Measurements from ENCODE around the gene PLXNA4. TPM values are rescaled to one million over a fixed set of nuclear protein-coding genes. Genes with fewer than 3 reads are reported as not detected.

PLXNA4 gene
- total and polyA plus RNA-seq, 2 experiments from 2014 or later = 0.08 to 0.80 TPM

GRCh38 chr7:132298790-132299189 lies 277.5 kb downstream of the PLXNA4 start:
- Mint-ChIP-seq H3K27me3 (ENCODE audit: insufficient read depth, low read depth, poor library complexity) (peaks cover 6% of the 10 kb centered on the region), H3K36me3 (ENCODE audit: low read depth) (no peaks in the 10 kb centered on the region), H3K9me3 (no peaks in the 10 kb centered on the region; the same call in 2 of the 3 replicates), H3K4me3 (no peak overlapping the region), H3K27ac (no peak overlapping the region), H3K4me1 (no peaks in the 10 kb centered on the region; the same call in 2 of the 3 replicates)
- no peaks in the 10 kb centered on the region for H3F3A ChIP-seq (replicated peaks; ENCODE audit: low read depth)
- no peaks in the 10 kb centered on the region for H3K36me3 ChIP-seq (ENCODE audit: insufficient read depth)
- no peaks in the 10 kb centered on the region for H3K9me2 ChIP-seq (ENCODE audit: insufficient read depth)
- H3K4me2 ChIP-seq = no peak overlapping the region
- no peak overlapping the region for H2AFZ ChIP-seq
- H3K79me2 ChIP-seq (replicated peaks; ENCODE audit: insufficient read depth) = no peaks in the 10 kb centered on the region
- no peak overlapping the region for H3K4me3 ChIP-seq
- no peaks in the 10 kb centered on the region for H4K20me1 ChIP-seq (replicated peaks; ENCODE audit: insufficient read depth)
- no peak overlapping the region for H3K27ac ChIP-seq (ENCODE audit: low read depth)
- ATAC-seq (no peak), DNase-seq (ENCODE audit: low spot score) (no peak)
- no peaks in the 10 kb centered on the region for H3K4me1 ChIP-seq (ENCODE audit: insufficient read depth)
- TF ChIP-seq EZH2 (IDR thresholded peaks at IDR 0.05; ENCODE audit: low read depth, unreplicated experiment) (no peak), CREB1 (CRISPR knock-in tag; IDR thresholded peaks at IDR 0.05; ENCODE audit: low read depth) (no peak), ETS1 (IDR thresholded peaks at IDR 0.05) (no peak), NANOG (IDR thresholded peaks at IDR 0.05; ENCODE audit: borderline replicate concordance) (no peak), ZNF331 (CRISPR knock-in tag; IDR thresholded peaks at IDR 0.05; ENCODE audit: low read depth) (no peak), ZNF114 (CRISPR knock-in tag; IDR thresholded peaks at IDR 0.05) (no peak), EZH2phosphoT487 (IDR thresholded peaks at IDR 0.05; ENCODE audit: unreplicated experiment) (no peak), JUNB (IDR thresholded peaks at IDR 0.05; ENCODE audit: unreplicated experiment) (no peak), POLR2AphosphoS5 (IDR thresholded peaks at IDR 0.05; ENCODE audit: low read depth) (no peak), STAT1 (IDR thresholded peaks at IDR 0.05; ENCODE audit: unreplicated experiment) (no peak), CTCF (conservative IDR thresholded peaks at IDR 0.05; ENCODE audit: low read depth in 2 of 2) (no peak)
- TF ChIP-seq, protein P1, sequence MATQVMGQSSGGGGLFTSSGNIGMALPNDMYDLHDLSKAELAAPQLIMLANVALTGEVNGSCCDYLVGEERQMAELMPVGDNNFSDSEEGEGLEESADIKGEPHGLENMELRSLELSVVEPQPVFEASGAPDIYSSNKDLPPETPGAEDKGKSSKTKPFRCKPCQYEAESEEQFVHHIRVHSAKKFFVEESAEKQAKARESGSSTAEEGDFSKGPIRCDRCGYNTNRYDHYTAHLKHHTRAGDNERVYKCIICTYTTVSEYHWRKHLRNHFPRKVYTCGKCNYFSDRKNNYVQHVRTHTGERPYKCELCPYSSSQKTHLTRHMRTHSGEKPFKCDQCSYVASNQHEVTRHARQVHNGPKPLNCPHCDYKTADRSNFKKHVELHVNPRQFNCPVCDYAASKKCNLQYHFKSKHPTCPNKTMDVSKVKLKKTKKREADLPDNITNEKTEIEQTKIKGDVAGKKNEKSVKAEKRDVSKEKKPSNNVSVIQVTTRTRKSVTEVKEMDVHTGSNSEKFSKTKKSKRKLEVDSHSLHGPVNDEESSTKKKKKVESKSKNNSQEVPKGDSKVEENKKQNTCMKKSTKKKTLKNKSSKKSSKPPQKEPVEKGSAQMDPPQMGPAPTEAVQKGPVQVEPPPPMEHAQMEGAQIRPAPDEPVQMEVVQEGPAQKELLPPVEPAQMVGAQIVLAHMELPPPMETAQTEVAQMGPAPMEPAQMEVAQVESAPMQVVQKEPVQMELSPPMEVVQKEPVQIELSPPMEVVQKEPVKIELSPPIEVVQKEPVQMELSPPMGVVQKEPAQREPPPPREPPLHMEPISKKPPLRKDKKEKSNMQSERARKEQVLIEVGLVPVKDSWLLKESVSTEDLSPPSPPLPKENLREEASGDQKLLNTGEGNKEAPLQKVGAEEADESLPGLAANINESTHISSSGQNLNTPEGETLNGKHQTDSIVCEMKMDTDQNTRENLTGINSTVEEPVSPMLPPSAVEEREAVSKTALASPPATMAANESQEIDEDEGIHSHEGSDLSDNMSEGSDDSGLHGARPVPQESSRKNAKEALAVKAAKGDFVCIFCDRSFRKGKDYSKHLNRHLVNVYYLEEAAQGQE (IDR thresholded peaks at IDR 0.05; ENCODE audit: unreplicated experiment) = no peak
- TF ChIP-seq, protein P2, sequence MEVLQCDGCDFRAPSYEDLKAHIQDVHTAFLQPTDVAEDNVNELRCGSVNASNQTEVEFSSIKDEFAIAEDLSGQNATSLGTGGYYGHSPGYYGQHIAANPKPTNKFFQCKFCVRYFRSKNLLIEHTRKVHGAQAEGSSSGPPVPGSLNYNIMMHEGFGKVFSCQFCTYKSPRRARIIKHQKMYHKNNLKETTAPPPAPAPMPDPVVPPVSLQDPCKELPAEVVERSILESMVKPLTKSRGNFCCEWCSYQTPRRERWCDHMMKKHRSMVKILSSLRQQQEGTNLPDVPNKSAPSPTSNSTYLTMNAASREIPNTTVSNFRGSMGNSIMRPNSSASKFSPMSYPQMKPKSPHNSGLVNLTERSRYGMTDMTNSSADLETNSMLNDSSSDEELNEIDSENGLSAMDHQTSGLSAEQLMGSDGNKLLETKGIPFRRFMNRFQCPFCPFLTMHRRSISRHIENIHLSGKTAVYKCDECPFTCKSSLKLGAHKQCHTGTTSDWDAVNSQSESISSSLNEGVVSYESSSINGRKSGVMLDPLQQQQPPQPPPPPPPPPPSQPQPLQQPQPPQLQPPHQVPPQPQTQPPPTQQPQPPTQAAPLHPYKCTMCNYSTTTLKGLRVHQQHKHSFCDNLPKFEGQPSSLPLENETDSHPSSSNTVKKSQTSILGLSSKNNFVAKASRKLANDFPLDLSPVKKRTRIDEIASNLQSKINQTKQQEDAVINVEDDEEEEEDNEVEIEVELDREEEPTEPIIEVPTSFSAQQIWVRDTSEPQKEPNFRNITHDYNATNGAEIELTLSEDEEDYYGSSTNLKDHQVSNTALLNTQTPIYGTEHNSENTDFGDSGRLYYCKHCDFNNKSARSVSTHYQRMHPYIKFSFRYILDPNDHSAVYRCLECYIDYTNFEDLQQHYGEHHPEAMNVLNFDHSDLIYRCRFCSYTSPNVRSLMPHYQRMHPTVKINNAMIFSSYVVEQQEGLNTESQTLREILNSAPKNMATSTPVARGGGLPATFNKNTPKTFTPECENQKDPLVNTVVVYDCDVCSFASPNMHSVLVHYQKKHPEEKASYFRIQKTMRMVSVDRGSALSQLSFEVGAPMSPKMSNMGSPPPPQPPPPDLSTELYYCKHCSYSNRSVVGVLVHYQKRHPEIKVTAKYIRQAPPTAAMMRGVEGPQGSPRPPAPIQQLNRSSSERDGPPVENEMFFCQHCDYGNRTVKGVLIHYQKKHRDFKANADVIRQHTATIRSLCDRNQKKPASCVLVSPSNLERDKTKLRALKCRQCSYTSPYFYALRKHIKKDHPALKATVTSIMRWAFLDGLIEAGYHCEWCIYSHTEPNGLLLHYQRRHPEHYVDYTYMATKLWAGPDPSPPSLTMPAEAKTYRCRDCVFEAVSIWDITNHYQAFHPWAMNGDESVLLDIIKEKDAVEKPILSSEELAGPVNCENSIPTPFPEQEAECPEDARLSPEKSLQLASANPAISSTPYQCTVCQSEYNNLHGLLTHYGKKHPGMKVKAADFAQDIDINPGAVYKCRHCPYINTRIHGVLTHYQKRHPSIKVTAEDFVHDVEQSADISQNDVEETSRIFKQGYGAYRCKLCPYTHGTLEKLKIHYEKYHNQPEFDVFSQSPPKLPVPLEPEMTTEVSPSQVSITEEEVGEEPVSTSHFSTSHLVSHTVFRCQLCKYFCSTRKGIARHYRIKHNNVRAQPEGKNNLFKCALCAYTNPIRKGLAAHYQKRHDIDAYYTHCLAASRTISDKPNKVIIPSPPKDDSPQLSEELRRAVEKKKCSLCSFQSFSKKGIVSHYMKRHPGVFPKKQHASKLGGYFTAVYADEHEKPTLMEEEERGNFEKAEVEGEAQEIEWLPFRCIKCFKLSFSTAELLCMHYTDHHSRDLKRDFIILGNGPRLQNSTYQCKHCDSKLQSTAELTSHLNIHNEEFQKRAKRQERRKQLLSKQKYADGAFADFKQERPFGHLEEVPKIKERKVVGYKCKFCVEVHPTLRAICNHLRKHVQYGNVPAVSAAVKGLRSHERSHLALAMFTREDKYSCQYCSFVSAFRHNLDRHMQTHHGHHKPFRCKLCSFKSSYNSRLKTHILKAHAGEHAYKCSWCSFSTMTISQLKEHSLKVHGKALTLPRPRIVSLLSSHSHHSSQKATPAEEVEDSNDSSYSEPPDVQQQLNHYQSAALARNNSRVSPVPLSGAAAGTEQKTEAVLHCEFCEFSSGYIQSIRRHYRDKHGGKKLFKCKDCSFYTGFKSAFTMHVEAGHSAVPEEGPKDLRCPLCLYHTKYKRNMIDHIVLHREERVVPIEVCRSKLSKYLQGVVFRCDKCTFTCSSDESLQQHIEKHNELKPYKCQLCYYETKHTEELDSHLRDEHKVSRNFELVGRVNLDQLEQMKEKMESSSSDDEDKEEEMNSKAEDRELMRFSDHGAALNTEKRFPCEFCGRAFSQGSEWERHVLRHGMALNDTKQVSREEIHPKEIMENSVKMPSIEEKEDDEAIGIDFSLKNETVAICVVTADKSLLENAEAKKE (CRISPR knock-in tag; IDR thresholded peaks at IDR 0.05) = no peak
- no peaks in the 10 kb centered on the region for H3K27me3 ChIP-seq (ENCODE audit: insufficient read depth)

Data from GM23338 (cell line).